GM12874 (cell line): Measurements from ENCODE around the gene GPER1.

Experiments
- CTCF ChIP-seq: IDR thresholded peaks from 2 replicates; pipeline ENCODE4 v1.5.1; 2011; ENCODE audit warnings: low read depth, mild to moderate bottlenecking, control low read depth, low read length, moderate library complexity; ENCODE audit not compliant: insufficient read depth

Gene GPER1

DNA sequence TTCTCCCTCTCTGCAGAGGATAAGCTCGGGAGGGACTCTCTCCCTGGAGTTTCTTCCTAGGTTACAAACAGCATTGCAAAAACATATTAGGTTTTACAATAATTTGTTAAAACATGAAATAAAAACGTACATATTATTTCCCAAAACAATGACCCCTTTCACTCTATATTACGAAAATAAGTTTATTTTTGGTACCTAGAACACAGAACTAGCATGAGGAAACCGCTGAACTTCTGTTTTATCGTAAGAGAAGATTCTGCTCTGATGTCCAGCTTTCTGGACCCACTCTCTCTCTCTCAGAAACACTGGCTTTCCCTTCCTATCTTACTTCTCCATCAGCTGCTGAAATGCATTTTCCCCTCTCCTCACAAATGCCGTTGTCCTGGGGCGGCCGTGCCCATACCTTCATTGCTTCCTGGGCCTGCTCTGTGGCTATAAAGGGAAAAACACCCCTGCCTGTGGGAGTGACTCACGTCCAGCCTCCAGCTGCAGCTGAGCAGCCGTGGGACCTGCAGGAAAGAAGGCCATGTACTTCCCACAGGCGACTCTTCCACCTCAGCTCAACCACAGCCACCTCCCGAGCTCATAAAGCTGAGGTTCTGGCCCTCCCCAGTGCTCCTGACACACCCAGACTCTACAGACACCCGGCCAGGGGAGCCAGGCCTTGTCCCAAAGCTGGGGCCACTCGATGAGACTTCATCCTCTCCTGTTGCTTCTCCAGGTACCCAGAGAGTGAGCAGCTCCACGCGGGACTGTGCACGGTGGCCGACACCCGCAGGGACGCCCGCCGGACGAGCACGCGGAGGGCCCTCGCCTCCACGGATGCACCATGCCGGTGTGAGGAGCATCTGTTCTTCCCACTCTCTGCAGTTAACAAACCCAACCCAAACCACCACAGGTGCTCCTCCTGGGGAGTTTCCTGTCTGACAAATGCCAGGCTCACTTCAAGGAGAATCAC lies 3.1 kb downstream of the GPER1 start:
- TF ChIP-seq CTCF, result no peak

- no peak for TF ChIP-seq CTCF
Measured at GRCh38 chr7:1091644-1092027, 3.7 kb downstream of the GPER1 start.

GRCh38 chr7:1092161-1092632 lies 4.3 kb downstream of the GPER1 start:
- no peak for TF ChIP-seq CTCF

DNA sequence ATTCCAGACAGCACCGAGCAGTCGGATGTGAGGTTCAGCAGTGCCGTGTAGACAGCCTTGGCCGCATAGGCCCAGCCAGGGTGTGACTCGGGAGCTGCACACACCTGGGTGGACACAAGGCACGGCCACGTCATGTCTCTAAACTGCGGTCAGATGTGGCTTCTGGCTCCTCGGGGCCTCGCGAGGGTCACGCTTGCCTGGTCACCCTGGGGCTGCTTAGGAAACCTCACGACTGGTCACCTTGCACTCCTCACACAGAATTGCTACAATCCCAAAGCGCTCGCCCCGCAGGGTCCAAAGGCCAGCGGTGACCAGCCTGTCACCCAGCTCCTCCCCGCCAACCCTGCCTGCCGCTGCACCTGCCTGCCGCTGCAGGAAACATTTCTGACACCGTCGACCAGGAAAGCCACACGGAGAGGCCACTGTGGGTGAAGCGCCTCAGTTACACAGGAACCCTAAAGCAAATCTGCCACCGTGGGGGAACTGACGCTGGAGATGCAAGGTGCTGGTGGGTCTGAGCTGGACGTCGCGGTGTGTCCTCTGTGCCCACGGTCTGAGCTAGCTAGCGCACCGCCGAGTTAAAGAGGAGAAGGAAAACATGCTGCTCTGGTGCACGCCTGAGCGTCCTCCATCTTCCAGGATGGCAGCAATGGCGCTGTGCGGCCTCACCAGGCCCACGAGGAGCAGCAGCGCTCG lies 5.0 kb downstream of the GPER1 start:
- no peak for TF ChIP-seq CTCF

DNA sequence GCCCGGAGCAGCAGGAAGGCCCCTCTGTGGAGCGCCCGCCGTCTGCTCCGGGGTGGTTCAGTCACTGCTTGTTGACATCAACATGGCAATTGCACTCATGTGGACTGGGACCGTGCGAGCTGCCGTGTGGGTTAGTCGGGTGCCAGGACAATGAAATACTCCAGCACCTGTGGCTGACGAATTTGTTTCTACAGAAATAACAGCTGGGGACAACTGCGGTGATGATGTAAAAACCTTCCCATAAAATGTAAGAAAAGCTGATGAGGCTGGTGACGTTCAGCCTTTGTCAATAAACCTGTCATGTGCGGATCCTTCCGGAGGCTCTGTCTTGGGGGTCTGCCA lies 5.6 kb downstream of the GPER1 start:
- no peak for TF ChIP-seq CTCF

- no peak for TF ChIP-seq CTCF
Measured at GRCh38 chr7:1093916-1094508, 6.1 kb downstream of the GPER1 start.

GRCh38 chr7:1094870-1095269 lies 7.0 kb downstream of the GPER1 start:
- TF ChIP-seq CTCF, result no peak
